GM12878 (cell line): Measurements from ENCODE around the gene RAD51B. TPM values are rescaled to one million over a fixed set of nuclear protein-coding genes. Genes with fewer than 3 reads are reported as not detected.
A peak's percentile ranks its signal among the peaks of the same experiment; 100 is the strongest.

Source experiments
- ATAC-seq: fragments of 200-7000 bp; cut with Tn5 transposase; 3 replicates; pipeline ENCODE4 v1.9.1; 2020; ENCODE audit warnings: mild to moderate bottlenecking, moderate library complexity
- BruUV-seq: library from RNA; stranded (reverse); fragments of 400-500 nt; replicated peaks from 2 replicates; lab custom pipeline; 2021; lab: Mats Ljungman, UMichigan
- CTCF ChIA-PET: fragments of 300-600 bp; sonication (Branson Sonifier 250); formaldehyde crosslinking; extraction: SDS; loops from one replicate; lab custom pipeline; 2021; ENCODE audit warnings: inconsistent platforms; lab: Yijun Ruan, JAX
- POLR2A ChIA-PET: fragments of 350-600 bp; formaldehyde crosslinking; extraction: SDS; loops from one replicate; lab custom pipeline; 2021; ENCODE audit warnings: inconsistent platforms; lab: Charles Lee
- RAD21 ChIA-PET: fragments of 300-600 bp; sonication (Branson Sonifier 250); formaldehyde crosslinking; loops from one replicate; lab custom pipeline; 2023; ENCODE audit warnings: antibody characterized with exemption; ENCODE audit not compliant: unreplicated experiment; lab: Charles Lee
- SMC1A ChIA-PET: fragments of 300-600 bp; sonication (Branson Sonifier 250); formaldehyde crosslinking; loops from one replicate; lab custom pipeline; 2023; ENCODE audit not compliant: unreplicated experiment, uncharacterized antibody; lab: Charles Lee
- DNase-seq: peaks from one replicate; pipeline ENCODE4 v3.0.0-alpha.2; 2011; ENCODE audit warnings: low read depth, low spot score
- FAIRE-seq: peaks from 3 replicates; lab custom pipeline; 2011; peaks lifted over from hg19 to GRCh38; lab: Jason Lieb, UNC
- H2AFZ ChIP-seq: 2 replicates; pipeline ENCODE4 v1.6.0; 2011; ENCODE audit warnings: low read depth, low read length, control low read depth; ENCODE audit not compliant: control insufficient read depth
- H3K27ac ChIP-seq: 2 replicates; pipeline ENCODE4 v1.5.1; 2011; ENCODE audit warnings: control low read depth; ENCODE audit not compliant: control insufficient read depth, insufficient read depth
- H3K27me3 ChIP-seq, 2 experiments: replicated peaks in 1 of 2; 2 replicates each; pipeline versions ENCODE4 v1.6.0 to v1.6.1; 2011; ENCODE audit warnings: low read length in 1 of 2; ENCODE audit not compliant: control insufficient read depth in 2 of 2, insufficient read depth in 2 of 2
- H3K36me3 ChIP-seq, 2 experiments: 2 replicates each; pipeline ENCODE4 v1.5.1; 2011; ENCODE audit warnings: low read length in 1 of 2; ENCODE audit not compliant: control insufficient read depth in 2 of 2, insufficient read depth in 2 of 2
- H3K4me1 ChIP-seq: 2 replicates; pipeline ENCODE4 v1.6.1; 2011; ENCODE audit warnings: mild to moderate bottlenecking, low read length, moderate library complexity, mixed read lengths; ENCODE audit not compliant: control insufficient read depth, insufficient read depth
- H3K4me2 ChIP-seq: 2 replicates; pipeline ENCODE4 v1.6.0; 2011; ENCODE audit warnings: control low read depth; ENCODE audit not compliant: control insufficient read depth, insufficient read depth
- H3K4me3 ChIP-seq: fragments of 200-600 bp; sonication (generic); 2 replicates; pipeline ENCODE4 v1.5.1; 2016
- H3K79me2 ChIP-seq: 2 replicates; pipeline ENCODE4 v1.6.0; 2011; ENCODE audit warnings: low read length; ENCODE audit not compliant: control insufficient read depth, insufficient read depth
- H3K9ac ChIP-seq: 2 replicates; pipeline ENCODE4 v1.8.0; 2011; ENCODE audit warnings: low read length, control low read depth, mixed read lengths; ENCODE audit not compliant: control insufficient read depth, insufficient read depth
- H3K9me3 ChIP-seq: replicated peaks from 3 replicates; pipeline ENCODE4 v1.5.1; 2011; ENCODE audit warnings: mild to moderate bottlenecking, low read length; ENCODE audit not compliant: control insufficient read depth, insufficient read depth
- H4K20me1 ChIP-seq: 2 replicates; pipeline ENCODE4 v1.6.0; 2011; ENCODE audit not compliant: control insufficient read depth, insufficient read depth
- CBX3 ChIP-seq: fragments of 200-600 bp; sonication (generic); IDR thresholded peaks from 2 replicates; pipeline ENCODE4 v1.6.1; 2016; ENCODE audit warnings: low read depth, borderline replicate concordance
- CREB1 ChIP-seq: IDR thresholded peaks from 2 replicates; pipeline ENCODE4 v1.6.1; 2012; ENCODE audit warnings: low read depth, mild to moderate bottlenecking, inconsistent platforms
- ELK1 ChIP-seq: IDR thresholded peaks from 2 replicates; pipeline ENCODE4 v1.6.1; 2012; ENCODE audit warnings: low read depth, low read length, improper control_type of control experiment
- ETV6 ChIP-seq, 2 experiments: fragments of 450-650 bp in 1 of 2; IDR thresholded peaks in 1 of 2; conservative IDR thresholded peaks in 1 of 2; 2 replicates each; pipeline ENCODE4 v1.6.1; 2014; ENCODE audit warnings: antibody characterized with exemption in 1 of 2, borderline replicate concordance in 1 of 2, low read depth in 1 of 2, mild to moderate bottlenecking in 1 of 2, moderate library complexity in 1 of 2
- IRF5 ChIP-seq: fragments of 450-650 bp; IDR thresholded peaks from 2 replicates; pipeline ENCODE4 v1.6.1; 2017; ENCODE audit warnings: borderline replicate concordance
- KAT2A ChIP-seq: conservative IDR thresholded peaks from 2 replicates; pipeline ENCODE4 v1.6.1; 2011; ENCODE audit warnings: low read depth, low read length; ENCODE audit not compliant: control insufficient read depth
- PML ChIP-seq: IDR thresholded peaks from 2 replicates; pipeline ENCODE4 v1.6.1; 2012; ENCODE audit warnings: low read length, inconsistent platforms
- SIN3A ChIP-seq: IDR thresholded peaks from 2 replicates; pipeline ENCODE4 v1.6.1; 2012; ENCODE audit warnings: low read depth, low read length, improper control_type of control experiment
- USF1 ChIP-seq: IDR thresholded peaks from 2 replicates; pipeline ENCODE4 v1.6.1; 2011; ENCODE audit warnings: borderline replicate concordance, low read depth, mild to moderate bottlenecking, moderate library complexity, mixed read lengths, low read length; ENCODE audit not compliant: insufficient read depth; ENCODE audit errors: extremely low read length
- WGBS: methylation state at CpG from one replicate; pipeline ENCODE4 v1.1.6; 2016; ENCODE audit warnings: low lambda C conversion rate; ENCODE audit not compliant: insufficient replicate concordance, insufficient coverage; ENCODE audit errors: missing lambda C conversion rate; 5-methylcytosine and 5-hydroxymethylcytosine counted together
- in situ Hi-C: fragments of 300-500 bp; cut with MboI; formaldehyde crosslinking; loops from 9 replicates; pipeline ENCODE4 v1.14.3; 2018; ENCODE audit warnings: mixed read lengths
- intact Hi-C: fragments of 100-400 bp; cut with micrococcal nuclease; formaldehyde crosslinking; loops from one replicate; pipeline ENCODE4 v1.14.2; 2022; ENCODE audit not compliant: unreplicated experiment
- polyA plus RNA-seq, 11 experiments: library from polyadenylated mRNA; depleted of rRNA in 4 of 11; unstranded in 6 of 11; stranded (reverse) in 5 of 11; fragments of >200 nt; fragmentation: Nextera tagmentation in 4 of 11; fragmentation: Illumina TruSeq in 1 of 11; extraction: Ambion mirVana in 4 of 11; extraction: Trizol in 1 of 11; gene quantifications; 1 replicate in 1 of 11; 2 replicates in 10 of 11; pipeline versions ENCODE4 v1.2.1 to v1.2.3, GENCODE V29; 2011 to 2016; ENCODE audit warnings: inconsistent platforms in 2 of 11, missing spikeins in 2 of 11, low read depth in 1 of 11
- total RNA-seq, 4 experiments: library from RNA; depleted of rRNA in 3 of 4; stranded (reverse); fragments of >200 nt in 3 of 4; fragmentation: Illumina TruSeq in 1 of 4; extraction: Trizol in 1 of 4; gene quantifications; 2 replicates each; pipeline versions ENCODE4 v1.2.1 to v1.2.3, GENCODE V29; 2013 to 2021
- TF ChIP-seq, protein P1 (sequence below): IDR thresholded peaks from 2 replicates; pipeline ENCODE4 v1.6.1; 2012; ENCODE audit warnings: low read depth, low read length, improper control_type of control experiment
- TF ChIP-seq, protein P2 (sequence below): fragments of 150-350 bp; IDR thresholded peaks from 2 replicates; pipeline ENCODE4 v1.6.1; 2014; ENCODE audit warnings: mild to moderate bottlenecking, low read depth, low read length
- TF ChIP-seq, protein P3 (sequence below): fragments of 450-650 bp; formaldehyde crosslinking; IDR thresholded peaks from 2 replicates; pipeline ENCODE4 v1.4.0; 2020; ENCODE audit warnings: mild to moderate bottlenecking, moderate library complexity

Gene RAD51B
- total and polyA plus RNA-seq, 10 of the 15 experiments (the other 5 are each of a cell fraction or from before 2014, with no cell fraction given), result 9.8 to 26.8 (median 21.3) TPM

DNA sequence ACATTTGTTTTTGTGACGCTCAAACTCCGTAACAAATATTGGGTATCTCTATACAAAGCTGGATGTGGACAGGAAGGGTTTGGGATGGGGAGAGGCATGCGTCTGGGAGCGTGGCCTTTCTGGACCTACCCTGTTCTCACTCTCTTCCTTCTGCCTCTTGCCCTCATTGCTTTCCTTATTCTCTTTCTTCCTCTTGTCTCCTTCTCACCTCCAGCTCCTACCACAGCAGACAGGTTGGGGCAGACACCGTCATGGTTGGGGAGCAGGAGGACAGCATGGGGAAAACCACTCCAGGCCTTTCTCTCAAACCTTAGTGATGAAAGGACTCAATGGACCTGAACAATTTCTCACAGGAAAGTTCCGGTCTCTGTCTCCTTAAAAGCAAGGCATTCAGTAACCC is 465.3 kb downstream of the RAD51B start:
- peak; percentile 90 for DNase-seq
- no peak overlapping the region; the same call in 1 of the 2 replicates for H3K4me3 ChIP-seq
- BruUV-seq, result TSS peak; percentile 91
- ATAC-seq, result peak; percentile 30
- H3K27ac ChIP-seq, result peak overlapping the region; percentile 92
- WGBS, result 1% methylated on average over 6 of the region's 6 CpGs
- ChIA-PET POLR2A (interaction anchor here (0.6 to 12.4 kb wide), 14 partner anchors 8 to 123 kb away, joined by 3 to 141 read pairs (median 8); no protein-coding TSS in a partner anchor), RAD21 (interaction anchor here (1.0 to 15.7 kb wide), 22 partner anchors 9 to 538 kb away, joined by 3 to 343 read pairs (median 15); no protein-coding TSS in a partner anchor), CTCF (interaction anchor here (1.0 to 10.0 kb wide), 9 partner anchors 9 to 531 kb away, joined by 3 to 73 read pairs (median 5); no protein-coding TSS in a partner anchor), SMC1A (interaction anchor here (0.6 to 14.2 kb wide), 16 partner anchors 8 to 530 kb away, joined by 3 to 321 read pairs (median 18); no protein-coding TSS in a partner anchor)
- H3K4me1 ChIP-seq, result peaks cover 82% of the 10 kb centered on the region
- H3K9ac ChIP-seq, result peak overlapping the region; percentile 81
- H3K27me3 ChIP-seq, result no peaks in the 10 kb centered on the region
- intact Hi-C loops, result loop anchor here (2.0 to 10.0 kb wide), 3 partner anchors 34 to 530 kb away; no protein-coding TSS in a partner anchor
- no peaks in the 10 kb centered on the region for H3K36me3 ChIP-seq
- H4K20me1 ChIP-seq, result no peaks in the 10 kb centered on the region
- H2AFZ ChIP-seq, result no peak overlapping the region
- H3K79me2 ChIP-seq, result peaks cover 3% of the 10 kb centered on the region
- H3K9me3 ChIP-seq, result no peaks in the 10 kb centered on the region
- H3K4me2 ChIP-seq, result peak overlapping the region; percentile 53
- FAIRE-seq, result no peak
- in situ Hi-C loops, result no loop called here
- TF ChIP-seq KAT2A (no peak), USF1 (no peak), ETV6 (conservative IDR thresholded peaks at IDR 0.05 in 1 of 2, IDR thresholded peaks at IDR 0.05 in 1 of 2; ENCODE audit: borderline replicate concordance in 1 of 2, low read depth in 1 of 2) (peak in 1 of 2 experiments; percentile 55; a peak in 1 of 4 replicates), IRF5 (no peak), CBX3 (no peak), ELK1 (no peak), CREB1 (no peak), PML (no peak), SIN3A (no peak)
- TF ChIP-seq, protein P1, sequence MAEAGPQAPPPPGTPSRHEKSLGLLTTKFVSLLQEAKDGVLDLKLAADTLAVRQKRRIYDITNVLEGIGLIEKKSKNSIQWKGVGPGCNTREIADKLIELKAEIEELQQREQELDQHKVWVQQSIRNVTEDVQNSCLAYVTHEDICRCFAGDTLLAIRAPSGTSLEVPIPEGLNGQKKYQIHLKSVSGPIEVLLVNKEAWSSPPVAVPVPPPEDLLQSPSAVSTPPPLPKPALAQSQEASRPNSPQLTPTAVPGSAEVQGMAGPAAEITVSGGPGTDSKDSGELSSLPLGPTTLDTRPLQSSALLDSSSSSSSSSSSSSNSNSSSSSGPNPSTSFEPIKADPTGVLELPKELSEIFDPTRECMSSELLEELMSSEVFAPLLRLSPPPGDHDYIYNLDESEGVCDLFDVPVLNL, result no peak
- TF ChIP-seq, protein P2, sequence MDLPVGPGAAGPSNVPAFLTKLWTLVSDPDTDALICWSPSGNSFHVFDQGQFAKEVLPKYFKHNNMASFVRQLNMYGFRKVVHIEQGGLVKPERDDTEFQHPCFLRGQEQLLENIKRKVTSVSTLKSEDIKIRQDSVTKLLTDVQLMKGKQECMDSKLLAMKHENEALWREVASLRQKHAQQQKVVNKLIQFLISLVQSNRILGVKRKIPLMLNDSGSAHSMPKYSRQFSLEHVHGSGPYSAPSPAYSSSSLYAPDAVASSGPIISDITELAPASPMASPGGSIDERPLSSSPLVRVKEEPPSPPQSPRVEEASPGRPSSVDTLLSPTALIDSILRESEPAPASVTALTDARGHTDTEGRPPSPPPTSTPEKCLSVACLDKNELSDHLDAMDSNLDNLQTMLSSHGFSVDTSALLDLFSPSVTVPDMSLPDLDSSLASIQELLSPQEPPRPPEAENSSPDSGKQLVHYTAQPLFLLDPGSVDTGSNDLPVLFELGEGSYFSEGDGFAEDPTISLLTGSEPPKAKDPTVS, result no peak
- TF ChIP-seq, protein P3, sequence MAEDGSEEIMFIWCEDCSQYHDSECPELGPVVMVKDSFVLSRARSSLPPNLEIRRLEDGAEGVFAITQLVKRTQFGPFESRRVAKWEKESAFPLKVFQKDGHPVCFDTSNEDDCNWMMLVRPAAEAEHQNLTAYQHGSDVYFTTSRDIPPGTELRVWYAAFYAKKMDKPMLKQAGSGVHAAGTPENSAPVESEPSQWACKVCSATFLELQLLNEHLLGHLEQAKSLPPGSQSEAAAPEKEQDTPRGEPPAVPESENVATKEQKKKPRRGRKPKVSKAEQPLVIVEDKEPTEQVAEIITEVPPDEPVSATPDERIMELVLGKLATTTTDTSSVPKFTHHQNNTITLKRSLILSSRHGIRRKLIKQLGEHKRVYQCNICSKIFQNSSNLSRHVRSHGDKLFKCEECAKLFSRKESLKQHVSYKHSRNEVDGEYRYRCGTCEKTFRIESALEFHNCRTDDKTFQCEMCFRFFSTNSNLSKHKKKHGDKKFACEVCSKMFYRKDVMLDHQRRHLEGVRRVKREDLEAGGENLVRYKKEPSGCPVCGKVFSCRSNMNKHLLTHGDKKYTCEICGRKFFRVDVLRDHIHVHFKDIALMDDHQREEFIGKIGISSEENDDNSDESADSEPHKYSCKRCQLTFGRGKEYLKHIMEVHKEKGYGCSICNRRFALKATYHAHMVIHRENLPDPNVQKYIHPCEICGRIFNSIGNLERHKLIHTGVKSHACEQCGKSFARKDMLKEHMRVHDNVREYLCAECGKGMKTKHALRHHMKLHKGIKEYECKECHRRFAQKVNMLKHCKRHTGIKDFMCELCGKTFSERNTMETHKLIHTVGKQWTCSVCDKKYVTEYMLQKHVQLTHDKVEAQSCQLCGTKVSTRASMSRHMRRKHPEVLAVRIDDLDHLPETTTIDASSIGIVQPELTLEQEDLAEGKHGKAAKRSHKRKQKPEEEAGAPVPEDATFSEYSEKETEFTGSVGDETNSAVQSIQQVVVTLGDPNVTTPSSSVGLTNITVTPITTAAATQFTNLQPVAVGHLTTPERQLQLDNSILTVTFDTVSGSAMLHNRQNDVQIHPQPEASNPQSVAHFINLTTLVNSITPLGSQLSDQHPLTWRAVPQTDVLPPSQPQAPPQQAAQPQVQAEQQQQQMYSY, result no peak
